DMS79 treated with DMSO at 0.1 percent for 48 hours (cell line): ENCODE measurements around the gene HRCT1.
"Not testable (repeated sequence)": the region's sequence is repeated elsewhere in the genome, so short reads cannot be mapped to it uniquely, and the experiment has no call there.

Source experiments
- DNase-seq: peaks from one replicate; lab custom pipeline; 2025; lab: John Stamatoyannopoulos, UW

Gene HRCT1

DNA sequence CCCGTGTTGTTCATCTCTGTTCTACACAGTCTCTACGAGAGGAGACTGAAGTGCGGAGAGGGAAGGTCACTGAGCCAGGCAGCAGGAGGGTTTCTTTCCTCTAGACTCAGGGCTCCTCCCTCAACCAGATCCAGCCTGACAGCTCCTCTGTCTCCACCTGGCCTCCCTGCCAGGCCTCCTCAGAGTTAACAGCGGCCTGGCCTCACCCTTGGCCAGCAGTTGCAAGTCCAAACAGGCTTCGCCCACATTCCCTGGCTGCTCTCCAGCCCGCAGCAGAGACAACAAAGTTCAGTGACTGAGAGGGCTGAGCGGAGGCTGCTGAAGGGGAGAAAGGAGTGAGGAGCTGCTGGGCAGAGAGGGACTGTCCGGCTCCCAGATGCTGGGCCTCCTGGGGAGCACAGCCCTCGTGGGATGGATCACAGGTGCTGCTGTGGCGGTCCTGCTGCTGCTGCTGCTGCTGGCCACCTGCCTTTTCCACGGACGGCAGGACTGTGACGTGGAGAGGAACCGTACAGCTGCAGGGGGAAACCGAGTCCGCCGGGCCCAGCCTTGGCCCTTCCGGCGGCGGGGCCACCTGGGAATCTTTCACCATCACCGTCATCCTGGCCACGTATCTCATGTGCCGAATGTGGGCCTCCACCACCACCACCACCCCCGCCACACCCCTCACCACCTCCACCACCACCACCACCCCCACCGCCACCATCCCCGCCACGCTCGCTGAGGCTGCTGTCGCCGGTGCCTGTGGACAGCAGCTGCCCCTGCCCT lies at the start of gene HRCT1:
TSS of gene HRCT1 (plus strand) at position 291 of the 768 bp plus-strand sequence. CDS start at position 377, 86 bp downstream.
- DNase-seq = peak; percentile 96

DNA sequence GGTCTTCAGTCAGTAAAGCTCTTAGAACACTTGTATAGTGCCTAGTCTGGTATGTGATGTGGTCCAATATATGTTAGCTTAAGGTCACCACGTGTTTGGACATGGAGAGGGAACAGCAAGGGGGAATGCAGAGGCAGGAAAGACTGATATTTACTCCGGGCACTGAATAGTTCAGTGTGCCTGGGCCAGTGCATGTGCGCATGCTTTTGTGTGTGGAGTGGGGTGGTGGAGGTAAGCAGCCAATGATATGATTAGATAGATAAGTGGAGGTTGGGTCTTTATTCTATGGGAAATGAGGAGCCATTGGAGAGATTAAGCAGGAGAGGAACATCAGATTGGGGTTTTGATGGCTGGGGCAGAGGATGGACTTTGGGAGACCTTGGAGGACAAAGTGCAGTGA lies 49.8 kb upstream of the HRCT1 start:
- no peak for DNase-seq

DNA sequence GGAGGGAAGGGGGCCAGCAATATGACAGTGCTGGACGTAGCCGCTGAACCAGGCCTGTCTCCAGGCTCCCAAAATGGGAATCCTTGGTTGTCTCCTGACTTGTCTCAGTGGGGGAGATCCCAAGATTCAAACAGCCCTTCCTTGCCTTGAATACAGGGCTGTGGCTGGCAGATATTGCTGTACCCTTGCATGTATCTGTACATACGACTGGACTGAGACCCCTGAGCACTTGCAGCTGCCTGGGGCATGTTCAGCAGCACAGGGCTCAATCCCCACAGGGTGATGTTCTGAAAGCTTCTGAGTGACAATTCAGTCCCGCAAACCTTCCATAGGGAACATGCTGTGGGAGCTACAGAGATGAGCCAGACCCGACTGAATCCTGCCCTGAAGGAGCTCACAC lies 49.1 kb upstream of the HRCT1 start:
- DNase-seq = no peak

GRCh38 chr9:35858458-35858857 lies 47.5 kb upstream of the HRCT1 start:
- DNase-seq = no peak

GRCh38 chr9:35859310-35859989 lies 46.6 kb upstream of the HRCT1 start:
- DNase-seq = no peak

- no peak for DNase-seq
Observed at GRCh38 chr9:35859990-35860339, 46.0 kb upstream of the HRCT1 start.

DNA sequence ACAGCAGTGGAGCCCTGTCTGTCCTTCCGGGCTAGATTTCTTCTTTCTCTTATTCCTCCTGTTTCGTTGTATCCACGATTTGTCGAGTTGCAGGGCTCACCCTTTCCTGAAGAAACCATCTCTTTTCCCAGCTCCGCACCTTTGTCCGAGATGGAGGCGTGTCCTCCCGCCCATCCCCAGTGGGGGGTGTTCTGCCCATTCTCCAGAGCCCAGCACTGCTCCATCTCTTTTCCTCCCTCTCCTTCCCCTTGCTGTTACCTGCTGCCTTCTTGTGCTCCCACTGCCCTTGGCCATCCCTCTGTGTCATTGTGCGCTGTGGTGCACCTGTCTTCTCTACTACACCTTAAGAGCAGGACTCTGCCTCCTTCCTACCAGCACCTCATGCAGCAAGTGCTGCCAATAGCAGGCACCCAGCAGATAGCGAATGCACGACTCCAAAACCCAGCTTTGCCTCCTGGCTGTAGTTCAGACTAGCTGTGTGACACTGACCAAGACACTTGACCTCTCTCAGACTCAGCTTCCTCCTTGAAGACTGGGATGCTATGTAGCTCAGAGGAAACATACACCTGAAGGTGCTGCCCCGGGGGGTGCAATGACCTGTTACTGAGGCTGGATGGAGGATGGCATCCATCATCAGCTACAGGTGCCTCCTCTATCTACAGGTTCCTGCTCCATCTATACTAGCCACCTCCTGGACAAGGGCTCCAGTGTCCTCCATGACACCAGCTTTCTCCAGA lies 44.7 kb upstream of the HRCT1 start:
- no peak for DNase-seq

GRCh38 chr9:35862328-35862727 lies 43.7 kb upstream of the HRCT1 start:
- DNase-seq = no peak

GRCh38 chr9:35863583-35863982 lies 42.4 kb upstream of the HRCT1 start:
- no peak for DNase-seq

DNA sequence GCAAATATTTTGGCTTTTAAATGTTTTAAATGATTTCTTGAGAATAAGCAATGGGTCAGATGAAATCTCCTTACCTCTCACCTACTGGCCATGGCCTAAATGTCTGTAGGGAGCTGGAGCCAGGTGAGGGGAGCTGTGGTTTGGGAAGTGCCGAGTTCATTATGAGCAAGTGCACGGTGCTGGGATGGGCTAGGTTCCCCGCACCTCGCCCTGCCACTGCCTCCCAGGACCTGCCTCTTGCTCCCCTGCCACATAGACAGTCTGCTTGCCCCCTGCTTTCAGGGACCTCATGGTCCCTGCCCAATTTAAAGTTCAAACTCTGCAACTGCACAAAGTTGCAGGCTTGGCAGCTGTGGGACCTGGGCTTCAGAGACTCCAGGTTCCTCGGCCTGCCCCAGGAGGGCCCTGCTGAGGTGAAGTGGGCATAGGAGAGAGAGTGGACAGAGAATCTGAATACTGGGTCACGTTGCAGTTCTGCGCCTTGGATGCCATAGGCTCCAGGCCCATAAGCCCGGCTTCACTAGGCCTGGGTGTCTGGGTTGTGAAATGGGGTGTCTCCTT lies 41.2 kb upstream of the HRCT1 start:
- DNase-seq = no peak

DNA sequence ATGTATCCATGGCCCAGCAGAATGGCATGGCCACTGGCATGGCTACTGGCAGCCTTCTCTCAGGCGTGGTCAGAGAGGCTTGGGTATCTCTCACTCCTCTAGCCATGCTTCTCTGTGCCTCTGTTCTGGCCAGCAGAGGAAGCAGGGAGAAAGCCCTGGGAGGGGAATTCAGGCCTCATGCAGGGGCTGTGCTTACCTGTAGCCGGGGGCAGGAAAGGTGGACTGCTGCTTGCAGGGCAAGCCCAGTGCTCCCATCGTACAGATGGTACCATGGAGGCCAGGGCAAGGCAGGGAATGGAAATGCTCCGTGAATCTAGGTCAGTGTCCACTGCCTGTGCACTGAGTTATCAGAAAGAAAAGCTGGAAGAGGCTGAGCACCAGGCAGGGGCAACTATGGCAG lies 38.5 kb upstream of the HRCT1 start:
- DNase-seq = no peak

- DNase-seq = no peak
Observed at GRCh38 chr9:35868933-35869332, 37.1 kb upstream of the HRCT1 start.

- no peak for DNase-seq
Observed at GRCh38 chr9:35869621-35870216, 36.3 kb upstream of the HRCT1 start.

- DNase-seq = no peak
Observed at GRCh38 chr9:35870351-35870923, 35.6 kb upstream of the HRCT1 start, which contains the start of gene OR13J1. Gene OR13J1, minus strand, starts transcription at chr9:35870401. Its CDS starts 0 bp downstream, at chr9:35870401.

DNA sequence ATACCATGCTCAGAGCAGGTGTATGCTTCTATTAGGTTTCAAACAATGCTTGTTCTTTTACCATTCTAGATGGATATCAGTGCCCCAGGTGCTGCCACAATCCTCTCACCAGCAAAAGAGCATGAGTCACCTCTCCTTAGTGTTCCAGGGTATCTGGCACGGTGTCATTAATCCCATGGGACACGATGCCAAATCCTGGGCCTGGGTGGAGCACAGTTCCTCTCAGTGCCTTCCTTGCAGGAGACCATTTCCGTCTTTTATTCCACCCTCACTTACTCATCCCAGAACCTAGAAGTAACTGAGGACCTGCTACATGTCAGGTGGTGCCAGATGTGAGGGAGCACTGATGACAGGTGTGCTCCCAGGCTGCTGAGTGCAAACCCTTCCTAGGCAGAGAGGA lies 34.5 kb upstream of the HRCT1 start:
- peak; percentile 21 for DNase-seq

- no peak for DNase-seq
Observed at GRCh38 chr9:35872505-35872904, 33.5 kb upstream of the HRCT1 start.

GRCh38 chr9:35882263-35882848 lies 23.6 kb upstream of the HRCT1 start:
- peak; percentile 69 for DNase-seq

- DNase-seq = no peak
Observed at GRCh38 chr9:35882996-35883395, 23.0 kb upstream of the HRCT1 start.

DNA sequence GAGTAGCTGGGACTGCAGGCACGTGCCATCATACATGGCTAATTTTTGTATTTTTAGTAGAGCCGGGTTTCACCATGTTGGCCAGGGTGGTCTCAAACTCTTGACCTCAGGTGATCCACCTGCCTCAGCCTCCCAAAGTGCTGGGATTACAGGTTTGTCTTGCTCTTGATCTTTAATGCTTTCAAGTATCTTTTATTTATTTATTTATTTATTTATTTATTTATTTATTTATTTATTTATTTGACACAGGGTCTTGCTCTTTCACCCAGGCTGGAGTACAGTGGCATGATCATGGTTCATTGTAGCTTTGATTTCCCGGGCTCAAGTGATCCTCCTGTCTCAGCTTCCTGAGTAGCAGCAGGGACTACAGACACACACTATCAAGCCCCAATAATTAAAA lies 21.1 kb upstream of the HRCT1 start:
- DNase-seq = not testable (repeated sequence)

- DNase-seq = no peak
Observed at GRCh38 chr9:35891646-35892045, 14.4 kb upstream of the HRCT1 start.

- DNase-seq = no peak
Observed at GRCh38 chr9:35892051-35892450, 14.0 kb upstream of the HRCT1 start.
